ENCODE results near the gene RAB7B. TPM values are rescaled to one million over a fixed set of nuclear protein-coding genes. Genes with fewer than 3 reads are reported as not detected.

The RAB7B gene
- total RNA-seq, 2 donors from 2014 or later: 16.1 to 17.5 TPM

DNA sequence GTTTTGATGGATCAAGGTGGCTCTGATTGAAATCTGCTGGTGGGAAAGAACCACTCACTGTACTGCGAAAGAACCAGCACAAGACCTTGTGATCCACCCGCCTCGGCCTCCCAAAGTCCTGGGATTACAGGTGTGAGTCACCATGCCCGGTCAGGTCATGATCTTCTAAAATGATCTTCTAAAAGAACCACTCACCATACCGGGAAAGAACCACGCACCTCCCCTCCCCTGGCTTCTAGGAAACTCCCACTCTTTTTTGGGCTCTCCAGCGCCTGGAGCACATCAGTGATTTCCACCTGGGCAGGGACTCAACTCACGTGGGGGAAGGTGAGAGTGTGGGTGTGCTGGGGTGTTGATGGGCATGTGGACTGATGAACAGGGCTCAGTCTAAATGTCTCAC, 7.9 kb upstream of the RAB7B start:
- 94% methylated on average over 8 of the region's 8 CpGs for WGBS
- TF ChIP-seq POLR2A (IDR thresholded peaks at IDR 0.05) (no peak), POLR2AphosphoS5 (IDR thresholded peaks at IDR 0.05) (no peak)
- TF ChIP-seq, protein P1, sequence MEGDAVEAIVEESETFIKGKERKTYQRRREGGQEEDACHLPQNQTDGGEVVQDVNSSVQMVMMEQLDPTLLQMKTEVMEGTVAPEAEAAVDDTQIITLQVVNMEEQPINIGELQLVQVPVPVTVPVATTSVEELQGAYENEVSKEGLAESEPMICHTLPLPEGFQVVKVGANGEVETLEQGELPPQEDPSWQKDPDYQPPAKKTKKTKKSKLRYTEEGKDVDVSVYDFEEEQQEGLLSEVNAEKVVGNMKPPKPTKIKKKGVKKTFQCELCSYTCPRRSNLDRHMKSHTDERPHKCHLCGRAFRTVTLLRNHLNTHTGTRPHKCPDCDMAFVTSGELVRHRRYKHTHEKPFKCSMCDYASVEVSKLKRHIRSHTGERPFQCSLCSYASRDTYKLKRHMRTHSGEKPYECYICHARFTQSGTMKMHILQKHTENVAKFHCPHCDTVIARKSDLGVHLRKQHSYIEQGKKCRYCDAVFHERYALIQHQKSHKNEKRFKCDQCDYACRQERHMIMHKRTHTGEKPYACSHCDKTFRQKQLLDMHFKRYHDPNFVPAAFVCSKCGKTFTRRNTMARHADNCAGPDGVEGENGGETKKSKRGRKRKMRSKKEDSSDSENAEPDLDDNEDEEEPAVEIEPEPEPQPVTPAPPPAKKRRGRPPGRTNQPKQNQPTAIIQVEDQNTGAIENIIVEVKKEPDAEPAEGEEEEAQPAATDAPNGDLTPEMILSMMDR (IDR thresholded peaks at IDR 0.05): no peak
- Histone ChIP-seq H3K36me3 (no peaks in the 10 kb centered on the region), H3K4me3 (no peak overlapping the region), H3K4me1 (replicated peaks) (no peaks in the 10 kb centered on the region), H3K27ac (no peak overlapping the region), H3K27me3 (replicated peaks; ENCODE audit: insufficient read depth) (no peaks in the 10 kb centered on the region), H3K9me3 (no peaks in the 10 kb centered on the region)
- DNase-seq (ENCODE audit: low spot score): no peak
- intact Hi-C loops (cut with DNase I): no loop called here

DNA sequence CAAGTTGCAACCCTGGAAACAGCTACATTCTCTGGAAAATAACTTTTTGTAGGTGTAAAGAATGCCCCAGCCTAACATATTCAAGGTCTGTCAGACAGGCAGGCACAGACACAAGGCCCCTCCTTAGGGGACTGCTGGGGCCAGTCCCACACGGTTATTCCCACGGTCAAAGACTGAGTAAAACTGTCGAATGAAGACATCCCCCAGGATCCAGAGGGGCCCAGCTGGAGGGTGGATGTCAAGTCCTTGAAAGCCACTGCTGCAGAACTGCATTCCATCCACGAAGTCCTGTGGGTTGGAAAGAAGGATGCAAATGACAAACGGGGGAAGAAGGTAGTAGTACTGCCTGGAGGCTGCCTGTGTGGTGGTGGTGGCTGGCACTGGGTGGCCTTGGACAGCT, 6.9 kb upstream of the RAB7B start:
- TF ChIP-seq POLR2A (IDR thresholded peaks at IDR 0.05): no peak
- no peak for TF ChIP-seq POLR2AphosphoS5 (IDR thresholded peaks at IDR 0.05)
- TF ChIP-seq, protein P1 (IDR thresholded peaks at IDR 0.05): no peak
- DNase-seq (ENCODE audit: low spot score): no peak
- intact Hi-C loops (cut with DNase I): no loop called here
- Histone ChIP-seq H3K36me3 (no peaks in the 10 kb centered on the region), H3K4me3 (no peak overlapping the region), H3K4me1 (replicated peaks) (no peaks in the 10 kb centered on the region), H3K9me3 (no peaks in the 10 kb centered on the region), H3K27ac (no peak overlapping the region), H3K27me3 (replicated peaks; ENCODE audit: insufficient read depth) (no peaks in the 10 kb centered on the region)
- 68% methylated on average over 5 of the region's 5 CpGs for WGBS

DNA sequence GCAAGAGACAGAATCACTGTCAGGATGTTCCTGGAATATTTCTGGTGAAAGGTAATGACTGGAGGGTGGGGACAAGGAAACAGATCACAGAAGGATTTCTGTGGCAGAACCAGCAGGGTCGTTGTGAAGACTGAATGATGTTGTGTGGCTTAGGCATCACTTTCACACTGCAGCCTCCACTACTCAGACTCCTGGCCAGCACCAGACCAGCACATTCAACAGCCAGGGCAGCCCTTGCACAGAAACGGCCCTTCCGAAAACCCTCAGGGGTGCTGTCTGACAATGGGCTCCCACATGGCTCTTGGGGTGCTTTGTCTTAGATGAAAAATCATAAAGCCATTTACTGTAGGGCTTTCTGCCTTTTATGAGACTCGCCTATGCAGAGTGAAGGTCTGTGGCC, 3.8 kb upstream of the RAB7B start:
- no peaks in the 10 kb centered on the region for H3K27me3 ChIP-seq (replicated peaks; ENCODE audit: insufficient read depth)
- TF ChIP-seq POLR2AphosphoS5 (IDR thresholded peaks at IDR 0.05) (no peak), POLR2A (IDR thresholded peaks at IDR 0.05) (no peak)
- TF ChIP-seq, protein P1 (IDR thresholded peaks at IDR 0.05): no peak
- H3K9me3 ChIP-seq: no peaks in the 10 kb centered on the region
- no peaks in the 10 kb centered on the region for H3K36me3 ChIP-seq
- 71% methylated on average over 4 of the region's 4 CpGs for WGBS
- DNase-seq (ENCODE audit: low spot score): no peak
- no peak overlapping the region for H3K27ac ChIP-seq
- no peaks in the 10 kb centered on the region for H3K4me1 ChIP-seq (replicated peaks)
- intact Hi-C loops (cut with DNase I): no loop called here
- no peak overlapping the region for H3K4me3 ChIP-seq

DNA sequence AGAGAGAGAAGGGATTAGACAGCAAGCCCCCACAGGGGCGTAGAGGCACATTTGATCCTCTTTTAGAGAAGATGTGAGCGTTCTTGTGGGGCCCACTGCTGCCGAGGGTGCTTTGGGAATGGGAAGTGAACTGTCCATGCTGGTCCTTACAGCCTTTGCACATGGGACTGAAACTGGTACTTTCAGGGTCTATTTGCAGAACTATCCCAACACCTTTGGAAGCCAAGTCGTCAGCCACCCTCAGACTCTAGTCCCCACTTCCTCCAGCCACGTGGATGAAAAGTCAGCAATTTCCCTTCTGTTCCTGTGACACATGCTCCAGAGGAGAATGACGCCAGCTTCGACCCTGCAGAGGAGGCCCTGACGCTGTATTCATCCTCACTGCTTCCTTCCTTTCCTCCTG, 2.6 kb upstream of the RAB7B start:
- H3K4me1 ChIP-seq (replicated peaks): no peaks in the 10 kb centered on the region
- H3K27ac ChIP-seq: peak overlapping the region in 1 of 2 donors; percentile 52
- H3K4me3 ChIP-seq: no peak overlapping the region
- DNase-seq (ENCODE audit: low spot score): no peak
- H3K36me3 ChIP-seq: no peaks in the 10 kb centered on the region
- WGBS: 67% methylated on average over 8 of the region's 8 CpGs
- H3K9me3 ChIP-seq: no peaks in the 10 kb centered on the region
- H3K27me3 ChIP-seq (replicated peaks; ENCODE audit: insufficient read depth): no peaks in the 10 kb centered on the region
- intact Hi-C loops (cut with DNase I): no loop called here
- TF ChIP-seq, protein P1 (IDR thresholded peaks at IDR 0.05): no peak
- TF ChIP-seq POLR2A (IDR thresholded peaks at IDR 0.05) (no peak), POLR2AphosphoS5 (IDR thresholded peaks at IDR 0.05) (no peak)

DNA sequence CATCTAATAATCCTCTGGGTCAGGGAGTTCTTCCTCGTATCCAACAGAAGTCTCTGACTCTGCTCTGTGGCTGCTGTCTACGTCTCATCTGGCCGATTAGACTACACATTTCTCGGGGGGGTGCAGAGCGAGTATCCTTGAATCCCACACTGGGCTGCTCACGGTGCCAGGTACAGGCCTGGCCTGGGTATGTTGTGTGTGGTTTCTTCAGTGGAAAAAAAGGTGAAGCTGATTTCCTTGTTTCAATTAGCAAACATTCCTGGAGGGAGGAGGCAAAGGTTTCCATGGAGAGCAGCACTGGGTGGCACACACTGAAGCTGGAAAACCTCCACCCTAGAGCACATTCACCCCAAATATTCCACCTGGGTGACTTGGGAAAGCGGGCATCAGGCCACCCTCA, 2.0 kb upstream of the RAB7B start:
- WGBS: 52% methylated on average over 7 of the region's 7 CpGs
- no peak for DNase-seq (ENCODE audit: low spot score)
- Histone ChIP-seq H3K36me3 (no peaks in the 10 kb centered on the region), H3K4me1 (replicated peaks) (no peaks in the 10 kb centered on the region), H3K27me3 (replicated peaks; ENCODE audit: insufficient read depth) (no peaks in the 10 kb centered on the region), H3K9me3 (no peaks in the 10 kb centered on the region), H3K4me3 (no peak overlapping the region), H3K27ac (peak overlapping the region in 1 of 2 donors; percentile 52)
- TF ChIP-seq, protein P1 (IDR thresholded peaks at IDR 0.05): no peak
- no peak for TF ChIP-seq POLR2AphosphoS5 (IDR thresholded peaks at IDR 0.05)
- no peak for TF ChIP-seq POLR2A (IDR thresholded peaks at IDR 0.05)
- intact Hi-C loops (cut with DNase I): no loop called here
